Measurements from ENCODE around the gene SLC13A3. TPM values are rescaled to one million over a fixed set of nuclear protein-coding genes. Genes with fewer than 3 reads are reported as not detected.

Gene SLC13A3
- total and polyA plus RNA-seq, 3 donors from 2014 or later, result 3.2 to 9.1 (median 4.1) TPM

GRCh38 chr20:46607191-46607848, 43.9 kb downstream of the SLC13A3 start:
- TF ChIP-seq CTCF (IDR thresholded peaks at IDR 0.05), result no peak
- no peak for TF ChIP-seq POLR2A (IDR thresholded peaks at IDR 0.05)
- Histone ChIP-seq H3K36me3 (ENCODE audit: low read depth, missing control alignments) (no peaks in the 10 kb centered on the region), H3K9me3 (no peaks in the 10 kb centered on the region), H3K27ac (no peak overlapping the region), H3K4me3 (no peak overlapping the region), H3K4me1 (no peaks in the 10 kb centered on the region), H3K27me3 (no peaks in the 10 kb centered on the region)
- 93 to 94% methylated on average over 4 of the region's 4 CpGs for WGBS, 2 donors
- DNase-seq, result no peak
- intact Hi-C loops (cut with DNase I; ENCODE audit: low total_unique reads), result no loop called here

GRCh38 chr20:46606817-46607190, 44.5 kb downstream of the SLC13A3 start:
- intact Hi-C loops (cut with DNase I; ENCODE audit: low total_unique reads), result no loop called here
- no peak for DNase-seq
- WGBS, 2 donors, result 91 to 100% methylated on average over 3 to 4 of the region's 4 CpGs
- Histone ChIP-seq H3K4me3 (no peak overlapping the region), H3K27me3 (no peaks in the 10 kb centered on the region), H3K36me3 (ENCODE audit: low read depth, missing control alignments) (no peaks in the 10 kb centered on the region), H3K27ac (no peak overlapping the region), H3K9me3 (no peaks in the 10 kb centered on the region), H3K4me1 (no peaks in the 10 kb centered on the region)
- no peak for TF ChIP-seq POLR2A (IDR thresholded peaks at IDR 0.05)

- no peaks in the 10 kb centered on the region for H3K4me1 ChIP-seq
- intact Hi-C loops (cut with DNase I; ENCODE audit: low total_unique reads), result no loop called here
- WGBS, 2 donors, result 87 to 96% methylated on average over 9 of the region's 9 CpGs
- no peak overlapping the region for H3K27ac ChIP-seq
- DNase-seq, result no peak
- no peak overlapping the region for H3K4me3 ChIP-seq
- no peak for TF ChIP-seq POLR2A (IDR thresholded peaks at IDR 0.05)
- no peak for TF ChIP-seq CTCF (IDR thresholded peaks at IDR 0.05)
- H3K27me3 ChIP-seq, result no peaks in the 10 kb centered on the region
- no peaks in the 10 kb centered on the region for H3K36me3 ChIP-seq (ENCODE audit: low read depth, missing control alignments)
- H3K9me3 ChIP-seq, result no peaks in the 10 kb centered on the region
Observed at GRCh38 chr20:46605978-46606816, 45.1 kb downstream of the SLC13A3 start.

GRCh38 chr20:46605181-46605580, 46.1 kb downstream of the SLC13A3 start:
- no peak for DNase-seq
- Histone ChIP-seq H3K27ac (no peak overlapping the region), H3K4me1 (no peaks in the 10 kb centered on the region), H3K4me3 (no peak overlapping the region), H3K36me3 (ENCODE audit: low read depth, missing control alignments) (no peaks in the 10 kb centered on the region), H3K9me3 (no peaks in the 10 kb centered on the region), H3K27me3 (no peaks in the 10 kb centered on the region)
- TF ChIP-seq POLR2A (IDR thresholded peaks at IDR 0.05) (no peak), CTCF (IDR thresholded peaks at IDR 0.05) (no peak)
- intact Hi-C loops (cut with DNase I; ENCODE audit: low total_unique reads), result no loop called here

- DNase-seq, result no peak
- Histone ChIP-seq H3K4me3 (no peak overlapping the region), H3K27me3 (no peaks in the 10 kb centered on the region), H3K36me3 (ENCODE audit: low read depth, missing control alignments) (no peaks in the 10 kb centered on the region), H3K4me1 (no peaks in the 10 kb centered on the region), H3K27ac (no peak overlapping the region), H3K9me3 (no peaks in the 10 kb centered on the region)
- TF ChIP-seq POLR2A (IDR thresholded peaks at IDR 0.05) (no peak), CTCF (IDR thresholded peaks at IDR 0.05) (no peak)
- intact Hi-C loops (cut with DNase I; ENCODE audit: low total_unique reads), result no loop called here
- 93% methylated on average over 11 to 13 of the region's 13 CpGs for WGBS, 2 donors
Observed at GRCh38 chr20:46604551-46605133, 46.6 kb downstream of the SLC13A3 start.
